GM19239 (cell line): ENCODE measurements around the gene GAS6.
A peak's percentile ranks its signal among the peaks of the same experiment; 100 is the strongest.
"Not testable (repeated sequence)": the region's sequence is repeated elsewhere in the genome, so short reads cannot be mapped to it uniquely, and the experiment has no call there.

Experiments
- DNase-seq: peaks from one replicate; pipeline ENCODE4 v3.0.0; 2011; ENCODE audit warnings: low spot score; ENCODE audit not compliant: insufficient read length
- FAIRE-seq: peaks from 2 replicates; lab custom pipeline; 2011; peaks lifted over from hg19 to GRCh38; lab: Jason Lieb, UNC

Gene GAS6

GRCh38 chr13:113863524-113864272 is at the start of gene GAS6:
Gene GAS6 (minus strand): TSS chr13:113864076. CDS start chr13:113863920, 156 bp downstream.
- FAIRE-seq: no peak
- peak; percentile 63 for DNase-seq

GRCh38 chr13:113913408-113913807 is 49.5 kb upstream of the GAS6 start:
- FAIRE-seq, DNase-seq: not testable (repeated sequence)

- DNase-seq: no peak
- no peak for FAIRE-seq
Observed at GRCh38 chr13:113912596-113912995, 48.7 kb upstream of the GAS6 start.

GRCh38 chr13:113907635-113908617 is 44.0 kb upstream of the GAS6 start:
- FAIRE-seq: no peak
- DNase-seq: no peak

GRCh38 chr13:113906571-113906970 is 42.7 kb upstream of the GAS6 start:
- DNase-seq: no peak
- FAIRE-seq: no peak

GRCh38 chr13:113905942-113906341 is 42.1 kb upstream of the GAS6 start:
- FAIRE-seq: no peak
- no peak for DNase-seq

- FAIRE-seq: no peak
- DNase-seq: no peak
Observed at GRCh38 chr13:113905018-113905417, 41.1 kb upstream of the GAS6 start.

- FAIRE-seq: peak; percentile 57
Observed at GRCh38 chr13:113904411-113904810, 40.5 kb upstream of the GAS6 start.

GRCh38 chr13:113903912-113904311 is 40.0 kb upstream of the GAS6 start:
- no peak for FAIRE-seq
- no peak for DNase-seq

More at GRCh38 chr13:113904411-113904810, 40.5 kb upstream of the GAS6 start:
- no peak for DNase-seq

GRCh38 chr13:113902986-113903775 is 39.3 kb upstream of the GAS6 start:
- FAIRE-seq (no peak), DNase-seq (no peak)

GRCh38 chr13:113902481-113902880 is 38.6 kb upstream of the GAS6 start:
- FAIRE-seq (no peak), DNase-seq (no peak)

GRCh38 chr13:113901642-113902041 is 37.8 kb upstream of the GAS6 start:
- no peak for FAIRE-seq

GRCh38 chr13:113901231-113901630 is 37.4 kb upstream of the GAS6 start:
- FAIRE-seq (no peak), DNase-seq (no peak)

More at GRCh38 chr13:113901642-113902041, 37.8 kb upstream of the GAS6 start:
- DNase-seq: no peak

- FAIRE-seq (no peak), DNase-seq (no peak)
Observed at GRCh38 chr13:113900646-113901045, 36.8 kb upstream of the GAS6 start.

GRCh38 chr13:113898391-113898790 is 34.5 kb upstream of the GAS6 start:
- DNase-seq (no peak), FAIRE-seq (no peak)

GRCh38 chr13:113897966-113898365 is 34.1 kb upstream of the GAS6 start:
- DNase-seq (no peak), FAIRE-seq (no peak)

- FAIRE-seq: no peak
Observed at GRCh38 chr13:113897161-113897560, 33.3 kb upstream of the GAS6 start.

GRCh38 chr13:113895436-113895835 is 31.6 kb upstream of the GAS6 start:
- FAIRE-seq: no peak

More at GRCh38 chr13:113897161-113897560, 33.3 kb upstream of the GAS6 start:
- no peak for DNase-seq

GRCh38 chr13:113890774-113891480 is 27.1 kb upstream of the GAS6 start:
- FAIRE-seq (no peak), DNase-seq (no peak)

More at GRCh38 chr13:113895436-113895835, 31.6 kb upstream of the GAS6 start:
- DNase-seq: no peak
